Stimulated activated CD4-positive, alpha-beta T cell treated with anti-CD3 and anti-CD28 coated beads, TNF-alpha, amount 100 ng/mL, for 1 hour (primary cell): ENCODE results near the gene PCDHB9.
"Not testable (repeated sequence)": the region's sequence is repeated elsewhere in the genome, so short reads cannot be mapped to it uniquely, and the experiment has no call there.

Experiments
- DNase-seq, 3 donors: peaks; one replicate each; pipeline ENCODE4 v3.0.0-alpha.2; 2020; ENCODE audit warnings: low read depth in 3 of 3, low spot score in 1 of 3

The PCDHB9 gene

GRCh38 chr5:141186897-141187512 is at the start of gene PCDHB9:
PCDHB9 (plus strand) TSS chr5:141187161; CDS start chr5:141187319, 158 bp downstream.
- DNase-seq, result no peak

- not testable (repeated sequence) for DNase-seq
Measured at GRCh38 chr5:141137346-141137745, 49.6 kb upstream of the PCDHB9 start.

GRCh38 chr5:141149812-141150211 is 37.1 kb upstream of the PCDHB9 start, which contains the start of gene PCDHB6:
PCDHB6 (plus strand) TSS chr5:141150057; CDS start chr5:141150258, 201 bp downstream.
- no peak for DNase-seq

- DNase-seq, result no peak
Measured at GRCh38 chr5:141150224-141150992, 36.6 kb upstream of the PCDHB9 start.

GRCh38 chr5:141150993-141151325 is 36.0 kb upstream of the PCDHB9 start:
- no peak for DNase-seq

- not testable (repeated sequence) for DNase-seq
Measured at GRCh38 chr5:141151632-141152031, 35.3 kb upstream of the PCDHB9 start.

GRCh38 chr5:141152096-141152495 is 34.9 kb upstream of the PCDHB9 start:
- not testable (repeated sequence) for DNase-seq

- no peak for DNase-seq
Measured at GRCh38 chr5:141155540-141156374, 31.2 kb upstream of the PCDHB9 start.

GRCh38 chr5:141157356-141157755 is 29.6 kb upstream of the PCDHB9 start:
- not testable (repeated sequence) for DNase-seq

- not testable (repeated sequence) for DNase-seq
Measured at GRCh38 chr5:141157901-141158300, 29.1 kb upstream of the PCDHB9 start.

GRCh38 chr5:141172381-141173204 is 14.4 kb upstream of the PCDHB9 start, which contains the start of gene PCDHB7:
PCDHB7 (plus strand) TSS chr5:141172644; CDS start chr5:141172836, 192 bp downstream.
- DNase-seq, result no peak

- not testable (repeated sequence) for DNase-seq
Measured at GRCh38 chr5:141174291-141175104, 12.5 kb upstream of the PCDHB9 start.

- DNase-seq, result no peak
Measured at GRCh38 chr5:141175933-141176332, 11.0 kb upstream of the PCDHB9 start.

GRCh38 chr5:141177577-141178191 is 9.3 kb upstream of the PCDHB9 start, which contains the start of gene PCDHB8:
PCDHB8 (plus strand) TSS chr5:141177790; CDS start chr5:141178035, 245 bp downstream.
- DNase-seq, result not testable (repeated sequence)

- not testable (repeated sequence) for DNase-seq
Measured at GRCh38 chr5:141179371-141179770, 7.6 kb upstream of the PCDHB9 start.

GRCh38 chr5:141179876-141180275 is 7.1 kb upstream of the PCDHB9 start:
- DNase-seq, result not testable (repeated sequence)

- DNase-seq, result no peak
Measured at GRCh38 chr5:141180313-141180712, 6.6 kb upstream of the PCDHB9 start.

- no peak for DNase-seq
Measured at GRCh38 chr5:141182248-141182647, 4.7 kb upstream of the PCDHB9 start, which contains the start of gene PCDHB16. PCDHB16 (plus strand) TSS chr5:141182387; CDS start chr5:141182560, 173 bp downstream.
